NCI-H2171 (cell line): Measurements from ENCODE around the gene KCNQ5.

Experiments used
- DNase-seq: peaks from one replicate; lab custom pipeline; 2025; lab: John Stamatoyannopoulos, UW

Gene KCNQ5

GRCh38 chr6:72639920-72640614 is 18.2 kb downstream of the KCNQ5 start:
- no peak for DNase-seq

GRCh38 chr6:72640615-72640930 is 18.7 kb downstream of the KCNQ5 start:
- no peak for DNase-seq

DNA sequence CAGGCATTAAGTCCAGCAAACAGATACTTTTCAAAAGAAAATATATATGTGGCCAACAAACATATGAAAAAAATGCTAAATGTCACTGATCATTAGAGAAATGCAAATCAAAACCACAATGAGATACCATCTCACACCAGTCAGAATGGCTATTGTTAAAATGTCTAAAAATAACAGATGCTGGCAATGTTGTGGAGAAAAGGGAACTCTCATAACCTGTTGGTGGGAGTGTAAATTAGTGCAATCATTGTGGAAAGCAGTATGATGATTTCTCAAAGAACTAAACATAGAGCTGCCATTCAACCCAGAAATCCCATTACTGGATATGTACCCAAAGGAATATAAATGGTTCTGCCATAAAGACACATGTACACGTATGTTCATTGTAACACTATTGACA is 20.6 kb downstream of the KCNQ5 start:
- DNase-seq, result no peak

DNA sequence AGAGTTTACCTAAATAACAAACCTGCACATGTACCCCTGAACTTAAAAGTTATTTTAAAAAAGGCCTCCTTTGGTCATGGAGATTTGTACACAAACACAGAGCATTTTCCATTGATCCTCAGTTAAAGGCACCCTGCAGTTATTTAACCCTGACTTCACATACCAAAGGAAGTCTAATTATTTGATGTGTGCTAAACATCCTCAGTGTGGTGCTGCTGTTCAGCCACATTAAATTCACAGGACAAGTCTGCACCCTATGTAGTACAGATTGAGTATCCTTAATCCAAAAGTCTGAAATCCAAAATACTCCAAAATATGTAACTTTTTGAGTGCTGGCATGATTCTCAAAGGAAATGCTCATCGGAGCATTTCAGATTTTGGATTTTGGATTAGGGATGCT is 21.4 kb downstream of the KCNQ5 start:
- no peak for DNase-seq

GRCh38 chr6:72646604-72647485 is 25.0 kb downstream of the KCNQ5 start:
- no peak for DNase-seq

GRCh38 chr6:72647489-72647888 is 25.6 kb downstream of the KCNQ5 start:
- DNase-seq, result no peak

DNA sequence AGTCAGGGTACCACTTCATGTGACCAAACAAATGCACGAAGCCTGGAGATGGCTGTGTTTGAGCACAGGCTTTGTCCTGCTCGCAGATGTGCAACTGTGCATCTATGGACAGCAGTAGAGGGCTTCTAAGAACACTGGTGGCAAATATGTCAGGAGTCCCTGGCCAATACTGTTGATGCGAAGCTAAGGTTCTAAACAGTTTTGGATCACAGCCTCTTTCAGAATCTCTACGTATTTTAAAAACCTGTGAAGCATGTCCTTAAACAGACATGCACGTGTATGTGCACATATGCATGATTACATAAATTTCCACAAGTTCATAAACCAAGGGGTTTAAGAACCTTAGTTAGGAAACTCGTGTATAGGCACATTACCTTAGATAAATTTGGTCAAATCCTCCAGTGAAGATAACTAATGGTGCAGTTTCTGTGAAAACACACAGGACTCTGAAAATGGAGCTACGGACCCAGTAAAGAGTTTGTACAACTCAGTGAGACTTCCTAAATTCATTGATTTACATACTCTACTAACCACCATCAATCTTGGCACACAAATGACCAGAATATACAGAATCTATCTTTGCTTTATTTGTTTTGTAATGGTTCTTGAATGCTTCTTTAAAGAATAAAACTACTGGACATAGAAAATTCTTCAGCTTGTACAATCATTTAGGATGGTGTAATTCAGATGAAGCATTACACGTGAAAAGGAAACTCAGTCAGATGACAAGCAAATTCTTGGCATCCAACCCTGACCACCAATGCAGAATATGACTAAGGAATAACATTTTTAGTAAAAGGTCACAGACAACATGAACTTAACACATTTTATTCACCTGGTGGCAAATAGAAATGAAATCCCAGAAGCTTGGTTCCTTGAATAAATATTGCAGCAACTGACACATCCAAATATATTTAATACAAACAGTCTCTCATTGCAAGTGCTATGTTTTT is 27.4 kb downstream of the KCNQ5 start:
- DNase-seq, result no peak

GRCh38 chr6:72650081-72650745 is 28.3 kb downstream of the KCNQ5 start:
- no peak for DNase-seq

DNA sequence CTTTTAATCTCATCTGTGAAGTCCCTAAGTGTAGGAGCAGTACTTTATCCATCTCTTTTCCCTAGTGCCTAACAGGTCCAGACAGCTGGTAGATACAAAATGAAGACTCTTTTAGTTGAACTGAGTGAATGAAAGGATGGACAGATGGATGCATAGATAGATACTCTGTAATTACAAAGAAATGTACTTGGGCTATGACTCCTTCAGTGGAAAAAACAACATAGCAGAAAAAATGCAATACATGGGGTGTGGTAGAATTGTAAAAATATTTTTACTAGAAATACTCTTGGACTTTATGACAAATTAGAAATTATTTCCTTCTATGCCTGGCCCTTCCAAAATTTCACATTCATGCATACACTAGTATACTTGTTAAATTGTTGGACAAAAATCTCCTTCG is 29.3 kb downstream of the KCNQ5 start:
- no peak for DNase-seq

GRCh38 chr6:72651967-72652956 is 30.4 kb downstream of the KCNQ5 start:
- DNase-seq, result no peak

- DNase-seq, result no peak
These were observed 31.2 kb downstream of the KCNQ5 start for GRCh38 chr6:72653026-72653425.

DNA sequence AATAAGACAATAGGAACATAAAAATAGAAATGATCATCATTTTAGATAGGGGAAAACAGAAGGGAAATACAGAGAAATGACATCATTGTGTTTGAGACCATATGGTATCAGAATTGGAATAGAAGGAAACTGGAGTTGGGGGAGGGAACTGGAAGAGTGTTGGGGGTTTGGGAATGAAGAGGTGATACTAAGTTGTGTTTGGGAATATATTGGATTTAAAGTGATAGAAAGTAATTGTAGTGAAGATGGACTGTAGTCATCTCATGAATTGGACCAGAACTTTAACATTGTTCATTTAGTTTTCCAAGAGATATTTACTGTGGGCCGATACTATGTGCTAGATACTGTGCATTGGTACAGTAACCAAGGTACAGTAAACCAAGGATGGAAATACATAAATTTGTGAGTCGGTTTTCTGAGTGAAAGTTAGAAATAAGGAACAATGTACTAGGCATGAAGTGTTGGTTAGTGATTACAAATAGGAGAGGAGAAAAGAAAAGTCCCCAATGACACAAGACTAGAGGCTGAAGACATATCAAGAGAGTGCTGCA is 32.3 kb downstream of the KCNQ5 start:
- no peak for DNase-seq

DNA sequence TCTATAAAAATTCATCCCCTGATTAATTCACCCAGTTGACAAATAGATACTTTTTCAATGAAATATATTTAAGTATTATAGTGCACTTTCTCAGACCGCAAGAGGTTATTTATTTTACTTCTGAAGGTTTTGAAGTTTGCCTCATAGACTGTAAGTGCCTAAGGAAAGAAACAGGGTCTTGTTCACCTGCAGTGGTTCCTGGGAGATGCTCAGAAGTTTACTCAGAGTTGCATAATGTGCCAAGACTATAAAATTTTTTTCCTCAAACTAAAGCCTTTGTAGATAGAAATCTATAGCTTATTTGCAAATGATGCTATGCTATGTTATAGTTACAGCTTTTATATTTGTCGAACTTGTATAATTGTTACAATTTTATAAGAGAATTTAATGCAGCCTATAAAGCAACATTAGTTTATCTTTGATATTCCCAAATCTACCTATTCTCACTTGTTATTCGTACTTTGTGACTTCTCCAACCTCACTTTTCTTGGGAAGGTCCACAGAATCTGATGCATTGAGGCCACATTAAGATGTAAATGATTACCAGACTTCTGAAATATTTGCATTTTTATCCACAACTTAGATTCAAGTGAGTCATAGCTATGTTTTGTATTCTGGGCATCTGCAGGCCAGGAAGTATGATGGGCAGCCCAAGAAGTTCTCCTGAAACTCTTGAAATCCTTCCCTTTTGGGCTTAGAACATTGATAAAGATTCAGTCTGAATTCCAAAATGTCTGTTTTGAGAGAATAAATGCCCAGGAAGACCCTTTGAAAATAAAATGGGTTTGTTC is 35.7 kb downstream of the KCNQ5 start:
- no peak for DNase-seq

DNA sequence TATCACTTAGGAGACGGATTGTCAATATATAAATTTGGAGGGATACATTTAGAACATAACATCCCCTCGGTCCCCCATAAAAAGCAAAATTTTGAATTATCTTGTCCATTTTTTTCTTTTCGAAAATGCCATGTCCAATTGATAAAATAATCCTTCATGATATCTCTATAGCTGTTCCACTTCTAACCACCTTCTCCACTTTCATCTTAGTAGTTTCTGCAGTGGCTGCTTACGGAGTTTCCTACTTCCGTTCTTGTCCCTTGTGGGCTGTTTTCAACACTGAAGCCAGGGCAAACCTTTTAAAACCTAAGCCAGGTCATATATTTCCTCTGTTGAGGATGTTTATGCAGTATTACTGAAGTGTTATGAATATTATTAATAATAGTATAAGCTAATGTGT is 37.9 kb downstream of the KCNQ5 start:
- DNase-seq, result no peak

GRCh38 chr6:72661411-72661810 is 39.5 kb downstream of the KCNQ5 start:
- DNase-seq, result no peak

DNA sequence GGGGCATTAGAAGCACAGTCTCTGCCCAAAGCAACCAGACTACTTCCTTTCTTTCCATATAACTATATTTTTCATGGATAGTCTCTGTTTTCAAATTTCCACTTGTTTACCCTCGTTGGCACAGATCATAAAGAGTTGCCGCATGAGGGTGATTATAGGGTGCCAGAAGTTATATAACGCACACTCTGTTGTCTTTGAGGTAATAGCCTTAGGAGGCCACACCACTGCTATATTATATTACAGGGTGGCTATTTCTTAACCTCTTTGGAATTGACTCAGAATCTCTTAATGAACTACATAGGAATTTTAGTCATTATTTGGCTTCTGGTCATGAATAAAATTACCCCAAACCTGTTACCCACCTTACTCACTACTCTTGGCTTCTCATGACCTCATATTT is 43.7 kb downstream of the KCNQ5 start:
- no peak for DNase-seq

DNA sequence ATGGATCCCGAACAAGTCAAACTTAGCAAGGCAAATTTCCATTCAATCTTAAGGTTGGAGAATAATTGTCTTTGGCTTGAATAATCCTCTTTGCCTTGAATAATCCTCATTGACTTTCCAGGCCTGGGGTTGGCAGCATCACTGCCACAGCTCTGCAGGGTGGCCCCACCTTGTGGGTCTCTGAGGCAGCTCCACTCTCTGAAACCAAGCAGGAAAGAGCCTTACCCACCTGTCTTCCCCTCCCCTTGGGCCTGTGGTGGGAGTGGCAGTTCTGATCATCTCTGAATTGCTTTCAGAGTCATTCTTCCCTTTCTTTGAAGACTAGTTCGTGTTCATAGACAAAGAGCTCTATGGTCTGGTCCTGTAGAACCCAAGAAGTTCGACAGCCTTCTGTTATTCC is 47.5 kb downstream of the KCNQ5 start:
- DNase-seq, result no peak

GRCh38 chr6:72672906-72673305 is 51.0 kb downstream of the KCNQ5 start:
- no peak for DNase-seq

DNA sequence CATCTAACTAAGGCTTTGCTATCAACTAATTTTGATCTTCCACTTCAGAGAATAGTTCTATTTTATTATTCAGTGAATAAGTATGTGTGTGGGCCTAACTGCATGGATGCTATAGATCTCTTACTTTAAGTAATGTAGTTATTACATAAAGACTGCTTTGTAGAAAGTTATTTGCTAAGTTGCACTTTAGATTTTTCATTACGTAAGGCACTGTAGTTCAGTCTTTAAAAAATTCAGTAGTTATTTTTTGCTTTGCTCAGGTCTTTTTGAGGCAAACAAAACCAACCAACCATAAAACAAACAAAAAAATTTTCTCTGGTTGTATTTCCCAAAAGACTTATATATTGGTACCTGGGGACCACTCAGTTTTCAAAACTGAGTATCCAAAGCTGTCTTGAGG is 53.0 kb downstream of the KCNQ5 start:
- DNase-seq, result no peak

DNA sequence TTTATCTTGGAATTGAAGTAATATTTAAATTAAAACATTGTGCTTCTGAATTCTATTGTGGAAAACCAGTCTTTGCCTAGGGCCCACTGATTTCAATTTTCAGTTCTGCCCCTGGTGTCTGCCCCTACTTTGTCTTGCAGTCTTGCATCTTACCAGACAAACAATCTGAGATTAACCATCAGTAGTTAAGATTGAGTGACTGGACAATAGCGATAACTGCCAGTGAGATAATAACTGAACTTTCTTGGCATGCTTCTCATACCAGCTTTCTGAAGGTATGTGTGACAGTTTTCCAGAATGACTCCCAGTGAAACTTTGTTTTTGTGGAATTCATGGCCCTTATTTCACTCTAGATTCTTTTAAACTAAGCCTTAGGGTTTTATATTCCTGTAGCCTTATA is 53.5 kb downstream of the KCNQ5 start:
- no peak for DNase-seq
